ENCODE data around the gene LRRC10B.

DNA sequence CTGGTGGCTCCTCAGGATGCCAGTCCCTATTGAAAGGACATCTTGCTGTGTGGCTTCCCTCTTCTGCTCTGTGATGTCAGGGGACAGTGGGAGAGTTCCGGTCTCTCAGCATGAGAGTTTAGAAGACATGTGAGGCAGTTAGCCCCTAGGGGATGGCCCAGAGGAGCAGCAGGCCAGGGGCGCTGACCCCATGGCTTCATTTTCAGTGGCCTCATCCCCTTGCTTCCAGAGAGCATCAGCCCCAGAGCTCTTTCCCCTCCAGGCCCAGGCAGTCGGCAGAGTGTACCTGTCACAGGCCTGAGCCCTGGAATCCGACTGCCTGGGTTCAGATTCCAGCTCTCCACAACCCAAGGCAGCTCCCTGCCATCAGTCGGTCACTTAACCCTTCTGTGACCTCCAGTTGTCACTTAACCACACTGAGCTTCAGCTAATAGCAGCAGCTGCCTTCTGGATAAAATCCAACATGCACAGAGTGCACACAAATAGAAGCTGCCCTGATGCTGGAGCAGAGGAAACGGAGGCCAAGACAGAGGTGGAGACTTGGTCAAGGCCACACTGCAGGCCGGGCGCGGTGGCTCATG lies 14.1 kb upstream of the LRRC10B start:
- TF ChIP-seq, protein P1, sequence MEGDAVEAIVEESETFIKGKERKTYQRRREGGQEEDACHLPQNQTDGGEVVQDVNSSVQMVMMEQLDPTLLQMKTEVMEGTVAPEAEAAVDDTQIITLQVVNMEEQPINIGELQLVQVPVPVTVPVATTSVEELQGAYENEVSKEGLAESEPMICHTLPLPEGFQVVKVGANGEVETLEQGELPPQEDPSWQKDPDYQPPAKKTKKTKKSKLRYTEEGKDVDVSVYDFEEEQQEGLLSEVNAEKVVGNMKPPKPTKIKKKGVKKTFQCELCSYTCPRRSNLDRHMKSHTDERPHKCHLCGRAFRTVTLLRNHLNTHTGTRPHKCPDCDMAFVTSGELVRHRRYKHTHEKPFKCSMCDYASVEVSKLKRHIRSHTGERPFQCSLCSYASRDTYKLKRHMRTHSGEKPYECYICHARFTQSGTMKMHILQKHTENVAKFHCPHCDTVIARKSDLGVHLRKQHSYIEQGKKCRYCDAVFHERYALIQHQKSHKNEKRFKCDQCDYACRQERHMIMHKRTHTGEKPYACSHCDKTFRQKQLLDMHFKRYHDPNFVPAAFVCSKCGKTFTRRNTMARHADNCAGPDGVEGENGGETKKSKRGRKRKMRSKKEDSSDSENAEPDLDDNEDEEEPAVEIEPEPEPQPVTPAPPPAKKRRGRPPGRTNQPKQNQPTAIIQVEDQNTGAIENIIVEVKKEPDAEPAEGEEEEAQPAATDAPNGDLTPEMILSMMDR (IDR thresholded peaks at IDR 0.05) = no peak
- no peak for TF ChIP-seq EZH2 (IDR thresholded peaks at IDR 0.05)
